K562 (cell line): Measurements from ENCODE around the gene GABRB2. TPM values are rescaled to one million over a fixed set of nuclear protein-coding genes. Genes with fewer than 3 reads are reported as not detected.

Experiments
- ATAC-seq: fragments of 200-7000 bp; cut with Tn5 transposase; 3 replicates; pipeline ENCODE4 v1.9.1; 2020; ENCODE audit warnings: moderate library complexity
- BruUV-seq: library from RNA; stranded (reverse); fragments of 400-500 nt; replicated peaks from 2 replicates; lab custom pipeline; 2021; lab: Mats Ljungman, UMichigan
- CTCF ChIA-PET: fragments of 300-600 bp; formaldehyde crosslinking; extraction: SDS; loops from one replicate; lab custom pipeline; 2021; ENCODE audit warnings: low intra/inter-chr PET ratio; lab: Yijun Ruan, JAX
- POLR2A ChIA-PET: fragments of 300-600, 350-650 bp; sonication (Branson Sonifier 250); formaldehyde crosslinking; extraction: SDS; loops from one replicate; lab custom pipeline; 2021; ENCODE audit warnings: antibody characterized with exemption, inconsistent platforms; lab: Yijun Ruan, JAX
- DNase-seq, 4 experiments: peaks; one replicate each; pipeline versions ENCODE4 v3.0.0 to v3.0.0-alpha.2; 2011 to 2018; ENCODE audit warnings: low spot score in 3 of 4, mixed read lengths in 3 of 4; ENCODE audit errors: extremely low read depth in 1 of 4
- FAIRE-seq: peaks from 2 replicates; lab custom pipeline; 2011; peaks lifted over from hg19 to GRCh38; lab: Jason Lieb, UNC
- H2AFZ ChIP-seq: 2 replicates; pipeline ENCODE4 v1.6.0; 2011; ENCODE audit warnings: low read depth, low read length, control low read depth, inconsistent platforms
- H3K27ac ChIP-seq: fragments of 200-600 bp; 3 replicates; pipeline ENCODE4 v1.8.0; 2011; ENCODE audit warnings: low read depth, mild to moderate bottlenecking, control low read depth, inconsistent platforms, low read length, moderate library complexity, mixed read lengths; ENCODE audit errors: extremely low read depth
- H3K27me3 ChIP-seq, 2 experiments: fragments of 300-600 bp in 1 of 2; 2 replicates in 1 of 2; 3 replicates in 1 of 2; pipeline versions ENCODE4 v1.6.0 to v1.8.0; 2011; ENCODE audit warnings: inconsistent platforms in 2 of 2, low read length in 2 of 2, mild to moderate bottlenecking in 1 of 2, mixed read lengths in 1 of 2, moderate library complexity in 1 of 2; ENCODE audit not compliant: control insufficient read depth in 2 of 2, insufficient read depth in 2 of 2
- H3K36me3 ChIP-seq: fragments of 300-600 bp; 3 replicates; pipeline ENCODE4 v1.8.0; 2011; ENCODE audit warnings: mild to moderate bottlenecking, low read length, inconsistent platforms; ENCODE audit not compliant: control insufficient read depth, insufficient read depth
- H3K4me1 ChIP-seq, 2 experiments: fragments of 200-600 bp in 1 of 2; replicated peaks in 1 of 2; 2 replicates in 1 of 2; 3 replicates in 1 of 2; pipeline versions ENCODE4 v1.5.1 to v1.8.0; 2011; ENCODE audit warnings: inconsistent platforms in 2 of 2, low read length in 2 of 2, mild to moderate bottlenecking in 1 of 2, mixed read lengths in 1 of 2, moderate library complexity in 1 of 2; ENCODE audit not compliant: control insufficient read depth in 2 of 2, insufficient read depth in 2 of 2
- H3K4me2 ChIP-seq: 2 replicates; pipeline ENCODE4 v1.6.1; 2011; ENCODE audit warnings: low read length, control low read depth, inconsistent platforms, mixed read lengths; ENCODE audit not compliant: insufficient read depth
- H3K4me3 ChIP-seq: fragments of 200-600 bp; sonication (generic), shearing (Covaris generic); 2 replicates; pipeline ENCODE4 v1.5.1; 2016; ENCODE audit warnings: control low read depth, inconsistent platforms
- H3K79me2 ChIP-seq: fragments of 200-600 bp; 3 replicates; pipeline ENCODE4 v1.8.0; 2011; ENCODE audit warnings: low read length, inconsistent platforms; ENCODE audit not compliant: control insufficient read depth, insufficient read depth
- H3K9ac ChIP-seq, 2 experiments: 2 replicates each; pipeline versions ENCODE4 v1.6.0 to v1.6.1; 2011; ENCODE audit warnings: low read depth in 2 of 2, low read length in 2 of 2, control low read depth in 1 of 2, inconsistent platforms in 1 of 2, mild to moderate bottlenecking in 1 of 2, mixed read lengths in 1 of 2; ENCODE audit not compliant: insufficient read depth in 1 of 2
- H3K9me1 ChIP-seq: one replicate; pipeline ENCODE4 v1.6.0; 2011; ENCODE audit warnings: inconsistent platforms, mild to moderate bottlenecking, low read length, moderate library complexity; ENCODE audit not compliant: control insufficient read depth, insufficient read depth
- H3K9me3 ChIP-seq: replicated peaks from 2 replicates; pipeline ENCODE4 v1.5.1; 2011; ENCODE audit warnings: low read depth, low read length, inconsistent platforms; ENCODE audit not compliant: control insufficient read depth, insufficient read depth
- H4K20me1 ChIP-seq: replicated peaks from 2 replicates; pipeline ENCODE4 v1.6.1; 2011; ENCODE audit warnings: low read length, inconsistent platforms, mixed read lengths; ENCODE audit not compliant: control insufficient read depth, insufficient read depth
- JUND ChIP-seq, 2 experiments: IDR thresholded peaks; 2 replicates in 1 of 2; 3 replicates in 1 of 2; pipeline ENCODE4 v1.6.1; 2011; ENCODE audit warnings: borderline replicate concordance in 2 of 2, low read depth in 2 of 2, low read length in 2 of 2, improper control_type of control experiment in 1 of 2, missing biosample characterization in 1 of 2, missing genetic modification characterization in 1 of 2, missing genetic modification reagents in 1 of 2
- RBM17 ChIP-seq: fragments of 200-400 bp; formaldehyde crosslinking; IDR thresholded peaks from 2 replicates; pipeline ENCODE4 v1.6.1; 2017; ENCODE audit warnings: low read depth, mild to moderate bottlenecking, low read length, borderline replicate concordance
- SPI1 ChIP-seq: IDR thresholded peaks from 2 replicates; pipeline ENCODE4 v1.6.1; 2011; ENCODE audit warnings: low read depth, low read length, control low read depth, borderline replicate concordance
- ZNF165 ChIP-seq: fragments of 250-450 bp; sonication (Bioruptor Pico); IDR thresholded peaks from 2 replicates; pipeline ENCODE4 v1.4.0; 2020; ENCODE audit warnings: borderline replicate concordance
- ZNF75A ChIP-seq: fragments of 450-650 bp; formaldehyde crosslinking; IDR thresholded peaks from 2 replicates; pipeline ENCODE4 v1.4.0; 2020; ENCODE audit warnings: mild to moderate bottlenecking
- ZNF79 ChIP-seq: fragments of 250-450 bp; sonication (Bioruptor Pico); IDR thresholded peaks from 2 replicates; pipeline ENCODE4 v1.4.0; 2020; ENCODE audit warnings: low read depth, mild to moderate bottlenecking, moderate library complexity
- WGBS: fragments of 100-300 bp; shearing (Covaris generic); methylation state at CpG from one replicate; pipeline ENCODE4 v1.1.6; 2016; ENCODE audit warnings: low coverage, mixed read lengths; ENCODE audit not compliant: insufficient coverage; ENCODE audit errors: missing lambda C conversion rate; 5-methylcytosine and 5-hydroxymethylcytosine counted together
- in situ Hi-C: fragments of 300-500 bp; cut with MboI; formaldehyde crosslinking; loops from 4 replicates; pipeline ENCODE4 v1.15.0; 2018; ENCODE audit warnings: inconsistent platforms, mixed read lengths
- intact Hi-C: fragments of 100-400 bp; cut with micrococcal nuclease; formaldehyde crosslinking; loops from 2 replicates; pipeline ENCODE4 v1.14.2; 2022
- polyA plus RNA-seq, 8 experiments: library from polyadenylated mRNA; depleted of rRNA in 4 of 8; stranded (reverse) in 5 of 8; unstranded in 3 of 8; fragments of >200 nt; fragmentation: Nextera tagmentation in 2 of 8; fragmentation: Illumina TruSeq in 1 of 8; extraction: Ambion mirVana in 2 of 8; extraction: Trizol in 1 of 8; gene quantifications; 2 replicates each; pipeline versions ENCODE4 v1.2.1 to v1.2.3, GENCODE V29; 2011 to 2014; ENCODE audit warnings: inconsistent platforms in 1 of 8, missing spikeins in 1 of 8
- total RNA-seq, 7 experiments: library from RNA; depleted of rRNA in 6 of 7; stranded (reverse); fragments of >200 nt in 6 of 7; fragmentation: Illumina TruSeq in 2 of 7; extraction: Trizol in 2 of 7; gene quantifications; 2 replicates each; pipeline versions ENCODE4 v1.2.1 to v1.2.3, GENCODE V29; 2011 to 2021; ENCODE audit warnings: low replicate concordance in 1 of 7
- TF ChIP-seq, protein P1 (sequence below): fragments of 450-650 bp; IDR thresholded peaks from 2 replicates; pipeline ENCODE4 v1.6.1; 2017; ENCODE audit warnings: antibody characterized with exemption
- TF ChIP-seq, protein P2 (sequence below): fragments of 450-650 bp; formaldehyde crosslinking; IDR thresholded peaks from 2 replicates; pipeline ENCODE4 v1.4.0; 2022; ENCODE audit warnings: missing genetic modification characterization
- TF ChIP-seq, protein P3 (sequence below): sonication (generic); formaldehyde crosslinking; IDR thresholded peaks from 2 replicates; pipeline ENCODE4 v1.8.0; 2023; ENCODE audit warnings: mild to moderate bottlenecking, missing genetic modification reagents

The GABRB2 gene
- total and polyA plus RNA-seq, 9 of the 15 experiments (the other 6 are each of a cell fraction or from before 2014, with no cell fraction given), result not detected

DNA sequence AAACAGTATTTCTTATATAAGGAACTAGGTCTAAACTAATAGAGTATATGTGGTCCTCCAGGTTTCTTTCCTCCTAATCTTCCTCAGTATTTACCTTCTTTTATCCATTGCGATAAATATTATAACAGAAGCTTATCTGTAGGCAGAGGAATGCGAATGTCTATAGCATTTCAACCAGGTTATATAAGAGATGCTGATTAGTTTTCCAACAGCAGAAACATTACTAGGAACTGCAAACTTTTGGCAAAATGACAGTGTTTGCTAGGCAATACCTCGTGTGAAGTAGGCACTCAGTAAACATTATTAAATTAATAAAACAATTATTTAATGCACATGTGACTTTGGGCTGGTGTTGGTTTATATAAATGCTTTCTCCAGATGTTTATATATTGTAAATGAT lies 206.5 kb downstream of the GABRB2 start (continued):
- no peak for TF ChIP-seq SPI1
- TF ChIP-seq JUND (IDR thresholded peaks at IDR 0.05; ENCODE audit: borderline replicate concordance, low read depth, low read length), result no peak
- TF ChIP-seq JUND (tag; IDR thresholded peaks at IDR 0.05; ENCODE audit: borderline replicate concordance, low read depth, low read length), result no peak
- TF ChIP-seq RBM17, result no peak
- TF ChIP-seq, protein P1, sequence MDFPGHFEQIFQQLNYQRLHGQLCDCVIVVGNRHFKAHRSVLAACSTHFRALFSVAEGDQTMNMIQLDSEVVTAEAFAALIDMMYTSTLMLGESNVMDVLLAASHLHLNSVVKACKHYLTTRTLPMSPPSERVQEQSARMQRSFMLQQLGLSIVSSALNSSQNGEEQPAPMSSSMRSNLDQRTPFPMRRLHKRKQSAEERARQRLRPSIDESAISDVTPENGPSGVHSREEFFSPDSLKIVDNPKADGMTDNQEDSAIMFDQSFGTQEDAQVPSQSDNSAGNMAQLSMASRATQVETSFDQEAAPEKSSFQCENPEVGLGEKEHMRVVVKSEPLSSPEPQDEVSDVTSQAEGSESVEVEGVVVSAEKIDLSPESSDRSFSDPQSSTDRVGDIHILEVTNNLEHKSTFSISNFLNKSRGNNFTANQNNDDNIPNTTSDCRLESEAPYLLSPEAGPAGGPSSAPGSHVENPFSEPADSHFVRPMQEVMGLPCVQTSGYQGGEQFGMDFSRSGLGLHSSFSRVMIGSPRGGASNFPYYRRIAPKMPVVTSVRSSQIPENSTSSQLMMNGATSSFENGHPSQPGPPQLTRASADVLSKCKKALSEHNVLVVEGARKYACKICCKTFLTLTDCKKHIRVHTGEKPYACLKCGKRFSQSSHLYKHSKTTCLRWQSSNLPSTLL, result no peak

DNA sequence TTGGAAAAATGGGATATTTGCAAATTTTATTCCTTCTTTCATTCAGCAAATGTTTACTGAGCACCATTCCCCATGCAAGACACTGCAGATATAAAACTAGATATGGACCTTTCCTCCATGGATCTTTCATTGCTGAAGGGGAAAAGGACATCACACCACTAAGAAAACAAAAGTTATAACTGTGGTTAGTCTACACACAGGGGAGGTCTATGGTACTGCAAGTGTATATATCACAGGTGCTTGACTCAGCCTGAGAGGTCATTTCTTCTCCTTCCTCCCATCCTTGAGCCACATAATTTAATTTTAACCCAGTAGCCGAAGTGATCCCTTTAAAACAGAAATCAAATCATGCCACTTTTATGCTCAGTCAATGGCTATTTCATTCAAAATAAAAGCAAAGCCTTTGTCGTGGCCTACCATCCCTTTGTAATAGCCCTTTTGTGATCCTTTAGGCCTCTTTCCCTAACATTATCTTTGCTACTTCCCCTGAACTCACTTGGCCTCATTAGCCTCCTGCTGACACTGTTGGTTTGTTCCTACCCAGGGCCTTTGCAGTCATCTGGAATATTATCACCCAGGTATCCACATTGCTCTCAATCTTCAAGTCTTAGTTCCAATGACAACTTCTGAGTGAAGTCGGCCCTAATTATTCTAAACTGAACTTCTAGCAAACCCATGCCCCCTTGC lies 213.2 kb downstream of the GABRB2 start:
- Histone ChIP-seq H3K27ac (no peak overlapping the region), H3K79me2 (no peaks in the 10 kb centered on the region), H3K9me3 (no peaks in the 10 kb centered on the region), H4K20me1 (no peaks in the 10 kb centered on the region), H3K4me1 (no peaks in the 10 kb centered on the region), H3K36me3 (no peaks in the 10 kb centered on the region), H3K4me2 (no peak overlapping the region), H3K4me3 (no peak overlapping the region), H3K9me1 (no peaks in the 10 kb centered on the region), H2AFZ (no peak overlapping the region), H3K27me3 (no peaks in the 10 kb centered on the region), H3K9ac (no peak overlapping the region)
- CTCF ChIA-PET, result no interaction called here
- POLR2A ChIA-PET, result no interaction called here
- BruUV-seq, result no TSS peak
- no peak for DNase-seq
- intact Hi-C loops, result no loop called here
- ATAC-seq, result no peak
- in situ Hi-C loops, result no loop called here
- FAIRE-seq, result no peak
- TF ChIP-seq ZNF79 (CRISPR knock-in tag), result no peak
- TF ChIP-seq, protein P2, sequence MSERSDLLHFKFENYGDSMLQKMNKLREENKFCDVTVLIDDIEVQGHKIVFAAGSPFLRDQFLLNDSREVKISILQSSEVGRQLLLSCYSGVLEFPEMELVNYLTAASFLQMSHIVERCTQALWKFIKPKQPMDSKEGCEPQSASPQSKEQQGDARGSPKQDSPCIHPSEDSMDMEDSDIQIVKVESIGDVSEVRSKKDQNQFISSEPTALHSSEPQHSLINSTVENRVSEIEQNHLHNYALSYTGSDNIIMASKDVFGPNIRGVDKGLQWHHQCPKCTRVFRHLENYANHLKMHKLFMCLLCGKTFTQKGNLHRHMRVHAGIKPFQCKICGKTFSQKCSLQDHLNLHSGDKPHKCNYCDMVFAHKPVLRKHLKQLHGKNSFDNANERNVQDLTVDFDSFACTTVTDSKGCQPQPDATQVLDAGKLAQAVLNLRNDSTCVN, result no peak
- no peak for TF ChIP-seq ZNF75A (CRISPR knock-in tag)
- TF ChIP-seq ZNF165 (CRISPR knock-in tag), result no peak
- TF ChIP-seq, protein P3, sequence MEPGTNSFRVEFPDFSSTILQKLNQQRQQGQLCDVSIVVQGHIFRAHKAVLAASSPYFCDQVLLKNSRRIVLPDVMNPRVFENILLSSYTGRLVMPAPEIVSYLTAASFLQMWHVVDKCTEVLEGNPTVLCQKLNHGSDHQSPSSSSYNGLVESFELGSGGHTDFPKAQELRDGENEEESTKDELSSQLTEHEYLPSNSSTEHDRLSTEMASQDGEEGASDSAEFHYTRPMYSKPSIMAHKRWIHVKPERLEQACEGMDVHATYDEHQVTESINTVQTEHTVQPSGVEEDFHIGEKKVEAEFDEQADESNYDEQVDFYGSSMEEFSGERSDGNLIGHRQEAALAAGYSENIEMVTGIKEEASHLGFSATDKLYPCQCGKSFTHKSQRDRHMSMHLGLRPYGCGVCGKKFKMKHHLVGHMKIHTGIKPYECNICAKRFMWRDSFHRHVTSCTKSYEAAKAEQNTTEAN (CRISPR knock-in tag), result no peak
- WGBS, result 0% methylated on average over 3 of the region's 3 CpGs
